Activated naive CD4-positive, alpha-beta T cell treated with anti-CD3 and anti-CD28 coated beads, Interleukin-2, amount 10 ng/mL, durations not matched to agents 7 days and 5 days (primary cell): ENCODE measurements around the gene PCDHGA9.
"Not testable (repeated sequence)": the region's sequence is repeated elsewhere in the genome, so short reads cannot be mapped to it uniquely, and the experiment has no call there.

Experiments used
- CTCF ChIA-PET: fragments of 350-600 bp; sonication (Branson Sonifier 250); formaldehyde crosslinking; loops from one replicate; lab custom pipeline; 2021; ENCODE audit warnings: antibody characterized with exemption; lab: Charles Lee
- DNase-seq: peaks from one replicate; pipeline ENCODE4 v3.0.0-alpha.2; 2020
- H3K27ac Mint-ChIP-seq: one replicate; pipeline ENCODE4 v1.8.0; 2021; ENCODE audit warnings: mild to moderate bottlenecking, moderate library complexity, mixed read lengths
- H3K27me3 Mint-ChIP-seq: one replicate; pipeline ENCODE4 v1.8.0; 2021; ENCODE audit warnings: mild to moderate bottlenecking, mixed read lengths
- H3K36me3 Mint-ChIP-seq: one replicate; pipeline ENCODE4 v1.8.0; 2021; ENCODE audit warnings: mixed read lengths
- H3K4me1 Mint-ChIP-seq: one replicate; pipeline ENCODE4 v1.8.0; 2021; ENCODE audit warnings: mixed read lengths
- H3K4me3 Mint-ChIP-seq: one replicate; pipeline ENCODE4 v1.8.0; 2021; ENCODE audit warnings: mild to moderate bottlenecking, moderate library complexity, mixed read lengths
- H3K9me3 Mint-ChIP-seq: one replicate; pipeline ENCODE4 v1.8.0; 2021; ENCODE audit warnings: mixed read lengths

Gene PCDHGA9

DNA sequence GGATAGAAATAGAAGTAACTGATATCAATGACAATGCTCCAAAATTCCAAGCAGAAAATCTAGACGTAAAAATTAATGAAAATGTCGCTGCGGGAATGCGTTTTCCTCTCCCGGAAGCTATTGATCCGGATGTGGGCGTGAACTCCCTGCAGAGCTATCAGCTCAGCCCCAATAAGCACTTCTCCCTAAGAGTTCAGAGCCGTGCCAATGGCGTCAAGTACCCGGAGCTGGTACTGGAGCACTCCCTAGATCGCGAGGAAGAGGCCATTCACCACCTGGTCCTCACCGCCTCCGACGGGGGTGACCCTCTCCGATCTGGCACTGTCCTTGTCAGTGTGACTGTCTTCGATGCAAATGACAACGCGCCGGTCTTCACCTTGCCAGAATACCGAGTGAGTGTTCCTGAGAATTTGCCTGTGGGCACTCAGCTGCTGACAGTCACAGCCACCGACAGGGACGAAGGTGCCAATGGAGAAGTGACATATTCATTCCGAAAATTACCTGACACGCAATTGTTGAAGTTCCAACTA is 11.0 kb downstream of the PCDHGA9 start:
- peaks cover 26% of the 10 kb centered on the region for H3K9me3 Mint-ChIP-seq
- peaks cover 79% of the 10 kb centered on the region for H3K27me3 Mint-ChIP-seq
- no peak for DNase-seq
- peaks cover 22% of the 10 kb centered on the region for H3K4me1 Mint-ChIP-seq
- H3K36me3 Mint-ChIP-seq = peaks cover 23% of the 10 kb centered on the region
- peak overlapping the region; percentile 78 for H3K4me3 Mint-ChIP-seq
- peak overlapping the region; percentile 74 for H3K27ac Mint-ChIP-seq
- CTCF ChIA-PET = interaction anchor here (0.9 to 3.4 kb wide), 20 partner anchors 11 to 170 kb away, joined by 3 to 17 read pairs (median 4); partner anchors contain the start of genes PCDHGA9, PCDHGB5 and PCDHGC5

DNA sequence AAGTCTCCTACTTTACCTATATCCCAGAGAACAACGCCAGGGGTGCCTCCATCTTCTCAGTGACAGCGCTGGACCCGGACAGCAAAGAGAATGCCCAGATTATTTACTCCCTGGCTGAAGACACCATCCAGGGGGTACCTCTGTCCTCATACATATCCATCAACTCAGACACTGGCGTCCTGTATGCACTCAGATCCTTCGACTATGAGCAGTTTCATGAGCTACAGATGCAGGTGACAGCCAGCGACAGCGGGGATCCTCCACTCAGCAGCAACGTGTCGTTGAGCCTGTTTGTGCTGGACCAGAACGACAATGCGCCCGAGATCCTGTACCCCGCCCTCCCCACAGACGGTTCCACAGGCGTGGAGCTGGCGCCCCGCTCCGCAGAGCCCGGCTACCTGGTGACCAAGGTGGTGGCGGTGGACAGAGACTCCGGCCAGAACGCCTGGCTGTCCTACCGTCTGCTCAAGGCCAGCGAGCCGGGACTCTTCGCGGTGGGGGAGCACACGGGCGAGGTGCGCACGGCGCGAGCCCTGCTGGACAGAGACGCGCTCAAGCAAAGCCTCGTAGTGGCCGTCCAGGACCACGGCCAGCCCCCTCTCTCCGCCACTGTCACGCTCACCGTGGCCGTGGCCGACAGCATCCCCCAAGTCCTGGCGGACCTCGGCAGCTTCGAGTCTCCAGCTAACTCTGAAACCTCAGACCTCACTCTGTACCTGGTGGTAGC is 12.1 kb downstream of the PCDHGA9 start:
- Mint-ChIP-seq H3K36me3 (peaks cover 19% of the 10 kb centered on the region), H3K27me3 (peaks cover 79% of the 10 kb centered on the region), H3K4me1 (peaks cover 22% of the 10 kb centered on the region), H3K9me3 (peaks cover 26% of the 10 kb centered on the region)
- DNase-seq, H3K27ac Mint-ChIP-seq, H3K4me3 Mint-ChIP-seq: not testable (repeated sequence)
- CTCF ChIA-PET = interaction anchor here (1.5 to 3.4 kb wide), 4 partner anchors 13 to 149 kb away, joined by 3 to 17 read pairs (median 6); no protein-coding TSS in a partner anchor

- H3K4me1 Mint-ChIP-seq = peaks cover 22% of the 10 kb centered on the region
- H3K4me3 Mint-ChIP-seq = peak overlapping the region; percentile 18
- peaks cover 27% of the 10 kb centered on the region for H3K9me3 Mint-ChIP-seq
- H3K27ac Mint-ChIP-seq, DNase-seq: not testable (repeated sequence)
- peaks cover 77% of the 10 kb centered on the region for H3K27me3 Mint-ChIP-seq
- H3K36me3 Mint-ChIP-seq = peaks cover 21% of the 10 kb centered on the region
- CTCF ChIA-PET = interaction anchor here (3.4 kb wide), 1 partner anchor 98 kb away, joined by 17 read pairs; no protein-coding TSS in a partner anchor
Observed at GRCh38 chr5:141415275-141415618, 12.7 kb downstream of the PCDHGA9 start.

DNA sequence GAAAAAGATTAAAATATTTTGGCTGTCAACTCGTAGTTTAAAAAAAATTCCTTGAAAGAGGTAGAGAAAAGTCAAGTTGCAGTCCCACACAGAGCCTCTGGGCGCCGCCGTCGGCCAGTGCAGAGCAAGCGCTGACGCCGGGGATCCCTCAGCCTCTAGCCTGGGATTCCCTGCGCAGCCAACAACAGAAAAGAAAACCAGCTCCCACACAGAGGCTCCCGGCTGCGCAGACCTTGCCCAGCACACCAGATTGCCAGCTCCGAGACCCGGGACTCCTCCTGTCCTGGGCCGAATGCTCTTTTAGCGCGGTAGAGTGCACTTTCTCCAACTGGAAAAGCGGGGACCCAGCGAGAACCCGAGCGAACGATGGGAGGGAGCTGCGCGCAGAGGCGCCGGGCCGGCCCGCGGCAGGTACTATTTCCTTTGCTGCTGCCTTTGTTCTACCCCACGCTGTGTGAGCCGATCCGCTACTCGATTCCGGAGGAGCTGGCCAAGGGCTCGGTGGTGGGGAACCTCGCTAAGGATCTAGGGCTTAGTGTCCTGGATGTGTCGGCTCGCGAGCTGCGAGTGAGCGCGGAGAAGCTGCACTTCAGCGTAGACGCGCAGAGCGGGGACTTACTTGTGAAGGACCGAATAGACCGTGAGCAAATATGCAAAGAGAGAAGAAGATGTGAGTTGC is 15.1 kb downstream of the PCDHGA9 start, which contains the start of gene PCDHGB7:
Gene PCDHGB7 (plus strand): TSS at position 184 of the 679 bp plus-strand sequence. CDS start 183 bp downstream, at position 367.
- peak; percentile 63 for DNase-seq
- H3K36me3 Mint-ChIP-seq = peaks cover 27% of the 10 kb centered on the region
- H3K4me3 Mint-ChIP-seq = peak within 1 kb of the TSS; percentile 60
- H3K27me3 Mint-ChIP-seq = peaks cover 90% of the 10 kb centered on the region
- peak within 1 kb of the TSS; percentile 59 for H3K27ac Mint-ChIP-seq
- CTCF ChIA-PET = interaction anchor here (0.9 to 1.7 kb wide), 9 partner anchors 11 to 146 kb away, joined by 3 to 6 read pairs (median 4); partner anchors contain the start of genes PCDHGB3 and PCDHGB6
- H3K4me1 Mint-ChIP-seq = peaks cover 32% of the 10 kb centered on the region
- H3K9me3 Mint-ChIP-seq = peaks cover 38% of the 10 kb centered on the region

DNA sequence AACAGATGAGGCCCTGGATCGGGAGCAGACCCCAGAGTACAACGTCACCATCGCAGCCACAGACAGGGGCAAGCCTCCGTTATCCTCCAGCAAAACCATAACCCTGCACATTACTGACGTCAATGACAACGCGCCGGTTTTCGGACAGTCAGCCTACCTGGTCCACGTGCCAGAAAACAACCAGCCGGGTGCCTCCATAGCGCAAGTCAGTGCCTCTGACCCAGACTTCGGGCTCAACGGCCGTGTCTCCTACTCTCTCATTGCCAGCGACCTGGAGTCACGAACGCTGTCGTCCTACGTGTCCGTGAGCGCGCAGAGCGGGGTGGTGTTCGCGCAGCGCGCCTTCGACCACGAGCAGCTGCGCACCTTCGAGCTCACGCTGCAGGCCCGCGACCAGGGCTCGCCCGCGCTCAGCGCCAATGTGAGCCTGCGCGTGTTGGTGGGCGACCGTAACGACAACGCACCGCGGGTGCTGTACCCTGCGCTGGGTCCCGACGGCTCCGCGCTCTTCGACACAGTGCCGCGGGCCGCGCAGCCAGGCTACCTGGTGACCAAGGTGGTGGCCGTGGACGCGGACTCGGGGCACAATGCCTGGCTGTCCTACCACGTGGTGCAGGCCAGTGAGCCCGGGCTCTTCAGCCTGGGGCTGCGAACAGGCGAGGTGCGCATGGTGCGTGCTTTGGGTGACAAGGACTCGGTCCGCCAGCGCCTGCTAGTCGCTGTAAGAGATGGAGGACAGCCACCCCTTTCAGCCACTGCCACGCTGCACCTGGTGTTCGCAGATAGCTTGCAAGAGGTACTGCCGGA is 16.7 kb downstream of the PCDHGA9 start:
- Mint-ChIP-seq H3K27ac (peak overlapping the region; percentile 59), H3K36me3 (peaks cover 23% of the 10 kb centered on the region), H3K4me3 (no peak overlapping the region), H3K27me3 (peaks cover 83% of the 10 kb centered on the region), H3K9me3 (peaks cover 36% of the 10 kb centered on the region), H3K4me1 (peaks cover 20% of the 10 kb centered on the region)
- CTCF ChIA-PET = interaction anchor here (0.6 to 3.3 kb wide), 7 partner anchors 11 to 148 kb away, joined by 3 to 14 read pairs (median 4); partner anchors contain the start of genes PCDHGA12 and PCDHGB3
- DNase-seq = no peak

- H3K9me3 Mint-ChIP-seq = peaks cover 32% of the 10 kb centered on the region
- peak; percentile 52 for DNase-seq
- peak within 1 kb of the TSS; percentile 77 for H3K27ac Mint-ChIP-seq
- peak within 1 kb of the TSS; percentile 76 for H3K4me3 Mint-ChIP-seq
- peaks cover 16% of the 10 kb centered on the region for H3K4me1 Mint-ChIP-seq
- CTCF ChIA-PET = interaction anchor here (0.7 to 3.3 kb wide), 29 partner anchors 8 to 194 kb away, joined by 3 to 35 read pairs (median 3); partner anchors contain the start of genes PCDHGA10, PCDHGA12, PCDHGA5 and PCDHGA7
- peaks cover 69% of the 10 kb centered on the region for H3K27me3 Mint-ChIP-seq
- H3K36me3 Mint-ChIP-seq = peaks cover 21% of the 10 kb centered on the region
Observed at GRCh38 chr5:141420855-141421488, 18.4 kb downstream of the PCDHGA9 start, which contains the start of gene PCDHGA11. TSS of gene PCDHGA11 (plus strand) at chr5:141421051. CDS start at chr5:141421228, 177 bp downstream.

- Mint-ChIP-seq H3K4me3 (peak overlapping the region; percentile 76), H3K4me1 (peaks cover 16% of the 10 kb centered on the region), H3K9me3 (peaks cover 32% of the 10 kb centered on the region), H3K27me3 (peaks cover 70% of the 10 kb centered on the region), H3K27ac (peak overlapping the region; percentile 77), H3K36me3 (peaks cover 21% of the 10 kb centered on the region)
- DNase-seq = no peak
- CTCF ChIA-PET = interaction anchor here (0.7 to 3.3 kb wide), 27 partner anchors 9 to 194 kb away, joined by 3 to 35 read pairs (median 4); partner anchors contain the start of genes PCDHGA10, PCDHGA12, PCDHGA7 and PCDHGA8
Observed at GRCh38 chr5:141421489-141421855, 18.9 kb downstream of the PCDHGA9 start.

DNA sequence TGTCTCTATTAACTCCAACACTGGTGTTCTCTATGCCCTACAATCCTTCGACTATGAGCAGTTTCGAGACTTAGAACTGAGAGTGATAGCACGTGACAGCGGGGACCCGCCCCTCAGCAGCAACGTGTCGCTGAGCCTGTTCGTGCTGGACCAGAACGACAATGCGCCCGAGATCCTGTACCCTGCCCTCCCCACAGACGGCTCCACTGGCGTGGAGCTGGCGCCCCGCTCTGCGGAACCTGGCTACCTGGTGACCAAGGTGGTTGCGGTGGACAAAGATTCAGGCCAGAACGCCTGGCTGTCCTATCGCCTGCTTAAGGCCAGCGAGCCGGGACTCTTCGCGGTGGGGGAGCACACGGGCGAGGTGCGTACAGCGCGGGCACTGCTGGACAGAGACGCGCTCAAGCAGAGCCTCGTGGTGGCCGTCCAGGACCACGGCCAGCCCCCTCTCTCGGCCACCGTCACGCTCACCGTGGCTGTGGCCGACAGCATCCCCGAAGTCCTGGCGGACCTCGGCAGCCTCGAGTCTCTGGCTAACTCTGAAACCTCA is 20.2 kb downstream of the PCDHGA9 start:
- DNase-seq = no peak
- CTCF ChIA-PET = interaction anchor here (3.3 kb wide), 1 partner anchor 90 kb away, joined by 14 read pairs; no protein-coding TSS in a partner anchor
- H3K36me3 Mint-ChIP-seq = peaks cover 21% of the 10 kb centered on the region
- no peak overlapping the region for H3K27ac Mint-ChIP-seq
- peaks cover 15% of the 10 kb centered on the region for H3K4me1 Mint-ChIP-seq
- no peak overlapping the region for H3K4me3 Mint-ChIP-seq
- H3K9me3 Mint-ChIP-seq = peaks cover 32% of the 10 kb centered on the region
- H3K27me3 Mint-ChIP-seq = peaks cover 72% of the 10 kb centered on the region

DNA sequence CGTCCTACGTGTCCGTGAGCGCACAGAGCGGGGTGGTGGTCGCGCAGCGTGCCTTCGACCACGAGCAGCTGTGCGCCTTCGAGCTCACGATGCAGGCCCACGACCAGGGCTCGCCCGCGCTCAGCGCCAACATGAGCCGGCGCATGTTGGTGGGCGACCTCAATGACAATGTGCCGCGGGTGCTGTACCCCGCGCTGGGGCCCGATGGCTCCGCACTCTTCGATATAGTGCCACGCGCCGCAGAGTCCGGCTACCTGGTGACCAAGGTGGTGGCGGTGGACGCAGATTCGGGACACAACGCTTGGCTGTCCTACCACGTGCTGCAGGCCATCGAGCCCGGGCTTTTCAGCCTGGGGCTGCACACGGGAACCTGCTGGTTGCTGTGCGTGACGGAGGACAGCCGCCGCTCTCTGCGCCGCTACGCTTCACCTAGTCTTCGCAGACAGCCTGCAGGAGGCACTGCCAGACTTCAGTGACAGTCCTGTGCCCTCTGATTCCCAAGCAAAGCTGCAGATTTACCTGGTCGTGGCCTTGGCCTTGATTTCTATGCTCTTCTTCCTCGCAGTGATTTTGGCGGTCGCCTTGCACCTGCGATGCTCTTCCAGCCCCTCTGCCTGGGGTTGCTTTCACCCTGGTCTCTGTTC is 25.3 kb downstream of the PCDHGA9 start:
- Mint-ChIP-seq H3K27ac (no peak overlapping the region), H3K4me1 (peaks cover 12% of the 10 kb centered on the region), H3K27me3 (peaks cover 61% of the 10 kb centered on the region), H3K4me3 (no peak overlapping the region), H3K9me3 (peaks cover 16% of the 10 kb centered on the region), H3K36me3 (peaks cover 9% of the 10 kb centered on the region)
- DNase-seq = no peak
- CTCF ChIA-PET = interaction anchor here (1.0 to 3.4 kb wide), 3 partner anchors 10 to 130 kb away, joined by 3 to 24 read pairs (median 3); partner anchors contain the start of gene PCDHGA10

- H3K4me1 Mint-ChIP-seq = peaks cover 12% of the 10 kb centered on the region
- H3K36me3 Mint-ChIP-seq = peaks cover 9% of the 10 kb centered on the region
- H3K27me3 Mint-ChIP-seq = peaks cover 59% of the 10 kb centered on the region
- peak; percentile 36 for DNase-seq
- peak within 1 kb of the TSS; percentile 67 for H3K4me3 Mint-ChIP-seq
- peak within 1 kb of the TSS; percentile 82 for H3K27ac Mint-ChIP-seq
- CTCF ChIA-PET = interaction anchor here (0.7 to 3.8 kb wide), 29 partner anchors 9 to 234 kb away, joined by 3 to 43 read pairs (median 4); partner anchors contain the start of genes PCDHGA1, PCDHGA11, PCDHGB3 and PCDHGB4
- peaks cover 16% of the 10 kb centered on the region for H3K9me3 Mint-ChIP-seq
Observed at GRCh38 chr5:141430332-141431113, 27.9 kb downstream of the PCDHGA9 start, which contains the start of gene PCDHGA12. TSS of gene PCDHGA12 (plus strand) at chr5:141430507. CDS start at chr5:141430760, 253 bp downstream.

GRCh38 chr5:141431286-141431685 is 28.7 kb downstream of the PCDHGA9 start:
- Mint-ChIP-seq H3K36me3 (peaks cover 9% of the 10 kb centered on the region), H3K4me3 (peak overlapping the region; percentile 1), H3K27me3 (peaks cover 52% of the 10 kb centered on the region), H3K4me1 (peaks cover 12% of the 10 kb centered on the region), H3K9me3 (peaks cover 16% of the 10 kb centered on the region), H3K27ac (peak overlapping the region; percentile 63)
- no peak for DNase-seq
- CTCF ChIA-PET = interaction anchor here (0.8 to 3.8 kb wide), 12 partner anchors 10 to 133 kb away, joined by 3 to 43 read pairs (median 8); partner anchors contain the start of genes PCDHGA11, PCDHGB7 and PCDHGC5
